K562 (cell line): ENCODE data around the gene GLI3.

Experiments
- ELF4 ChIP-seq: fragments of 450-650 bp; formaldehyde crosslinking; IDR thresholded peaks from 2 replicates; pipeline ENCODE4 v1.4.0; 2022; ENCODE audit warnings: missing genetic modification characterization
- FOXM1 ChIP-seq, 2 experiments: fragments of 450-650 bp in 1 of 2; sonication (generic) in 1 of 2; formaldehyde crosslinking in 1 of 2; IDR thresholded peaks; 2 replicates each; pipeline versions ENCODE4 v1.6.1 to v1.9.0; 2017 to 2022; ENCODE audit warnings: low read depth in 2 of 2, mild to moderate bottlenecking in 2 of 2, missing genetic modification reagents in 1 of 2, moderate library complexity in 1 of 2
- HMG20A ChIP-seq: fragments of 450-650 bp; formaldehyde crosslinking; conservative IDR thresholded peaks from 2 replicates; pipeline ENCODE4 v1.4.0; 2020; ENCODE audit warnings: mild to moderate bottlenecking, mixed read lengths
- ZKSCAN1 ChIP-seq: fragments of 150-350 bp; IDR thresholded peaks from 2 replicates; pipeline ENCODE4 v1.6.1; 2016; ENCODE audit warnings: low read depth, low read length

DNA sequence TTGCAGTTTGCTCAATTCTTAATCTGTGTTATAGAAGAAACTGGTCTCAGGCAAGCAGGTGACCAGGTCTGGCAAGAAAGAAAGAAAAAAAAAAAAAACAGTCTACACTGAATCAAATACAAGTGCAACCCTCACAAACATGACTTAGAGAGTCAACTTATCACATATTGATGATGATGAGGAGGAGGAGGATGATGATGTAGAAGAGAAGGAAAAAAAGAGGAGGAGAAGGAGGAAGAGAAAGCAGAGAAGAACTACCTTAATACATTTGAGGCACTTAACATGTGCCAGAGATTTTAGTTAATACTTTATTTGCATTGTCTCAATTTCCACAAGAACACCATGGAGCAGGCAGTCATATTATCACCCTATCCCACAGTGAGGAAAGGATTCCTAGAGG, 91.5 kb downstream of the GLI3 start:
- TF ChIP-seq ELF4 (CRISPR knock-in tag) (no peak), HMG20A (no peak), ZKSCAN1 (no peak), FOXM1 (IDR thresholded peaks at IDR 0.05; ENCODE audit: low read depth) (no peak), FOXM1 (CRISPR knock-in tag; IDR thresholded peaks at IDR 0.05; ENCODE audit: low read depth) (no peak)
